OCI-LY7 (cell line): ENCODE results near the gene C20orf141.

Experiments used
- EZH2phosphoT487 ChIP-seq: fragments of 200-600 bp; sonication (generic); IDR thresholded peaks from 2 replicates; pipeline ENCODE4 v1.6.1; 2018; ENCODE audit warnings: low read depth, borderline replicate concordance, mild to moderate bottlenecking, mixed run types, antibody characterized with exemption, low read length, moderate library complexity, mixed read lengths
- TF ChIP-seq, protein P1 (sequence below): fragments of 200-600 bp; sonication (generic); conservative IDR thresholded peaks from 2 replicates; pipeline ENCODE4 v1.5.1; 2014; ENCODE audit warnings: mild to moderate bottlenecking, antibody characterized with exemption, low read length, moderate library complexity, mixed read lengths

DNA sequence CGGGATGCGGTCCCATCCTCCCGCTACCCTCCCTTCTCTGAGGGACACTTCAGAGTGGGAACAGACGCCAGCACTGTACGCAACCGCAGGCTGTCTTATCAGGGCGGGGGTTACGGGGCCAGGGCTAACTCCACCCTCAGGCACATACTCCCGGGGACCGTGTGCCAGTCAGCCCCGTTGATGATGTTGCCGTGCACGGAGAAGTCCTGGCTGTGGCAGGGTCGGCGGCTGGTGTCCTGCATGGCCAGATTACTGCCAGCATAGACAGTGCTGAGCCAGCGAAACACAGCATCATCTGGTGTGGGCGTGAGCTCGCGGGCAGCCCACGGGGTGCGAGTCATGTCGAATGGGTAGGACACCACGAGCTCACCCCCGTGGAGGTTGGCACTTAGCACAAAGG, 19.3 kb upstream of the C20orf141 start:
- TF ChIP-seq, protein P1, sequence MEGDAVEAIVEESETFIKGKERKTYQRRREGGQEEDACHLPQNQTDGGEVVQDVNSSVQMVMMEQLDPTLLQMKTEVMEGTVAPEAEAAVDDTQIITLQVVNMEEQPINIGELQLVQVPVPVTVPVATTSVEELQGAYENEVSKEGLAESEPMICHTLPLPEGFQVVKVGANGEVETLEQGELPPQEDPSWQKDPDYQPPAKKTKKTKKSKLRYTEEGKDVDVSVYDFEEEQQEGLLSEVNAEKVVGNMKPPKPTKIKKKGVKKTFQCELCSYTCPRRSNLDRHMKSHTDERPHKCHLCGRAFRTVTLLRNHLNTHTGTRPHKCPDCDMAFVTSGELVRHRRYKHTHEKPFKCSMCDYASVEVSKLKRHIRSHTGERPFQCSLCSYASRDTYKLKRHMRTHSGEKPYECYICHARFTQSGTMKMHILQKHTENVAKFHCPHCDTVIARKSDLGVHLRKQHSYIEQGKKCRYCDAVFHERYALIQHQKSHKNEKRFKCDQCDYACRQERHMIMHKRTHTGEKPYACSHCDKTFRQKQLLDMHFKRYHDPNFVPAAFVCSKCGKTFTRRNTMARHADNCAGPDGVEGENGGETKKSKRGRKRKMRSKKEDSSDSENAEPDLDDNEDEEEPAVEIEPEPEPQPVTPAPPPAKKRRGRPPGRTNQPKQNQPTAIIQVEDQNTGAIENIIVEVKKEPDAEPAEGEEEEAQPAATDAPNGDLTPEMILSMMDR: no peak
- no peak for TF ChIP-seq EZH2phosphoT487
